GM13977 (cell line): ENCODE measurements around the gene MYOM1.

Experiments used
- DNase-seq: peaks from one replicate; pipeline ENCODE4 v3.0.0; 2012; ENCODE audit warnings: low spot score
- CTCF ChIP-seq: IDR thresholded peaks from 2 replicates; pipeline ENCODE4 v1.5.1; 2012; ENCODE audit warnings: mild to moderate bottlenecking, control low read depth; ENCODE audit not compliant: insufficient read depth; ENCODE audit errors: extremely low read depth, missing control alignments
- in situ Hi-C: fragments of 300-500 bp; cut with MboI; formaldehyde crosslinking; loops from one replicate; pipeline ENCODE4 v1.12.0; 2022; ENCODE audit warnings: low sequenced_read_pairs, low pct_unique_long_range_greater_than_20kb, mixed read lengths, inconsistent platforms; ENCODE audit not compliant: unreplicated experiment

The MYOM1 gene

GRCh38 chr18:3104190-3105054, 115.3 kb downstream of the MYOM1 start:
- TF ChIP-seq CTCF, result no peak
- no peak for DNase-seq
- in situ Hi-C loops, result no loop called here

GRCh38 chr18:3103576-3103975, 116.2 kb downstream of the MYOM1 start:
- in situ Hi-C loops, result no loop called here
- TF ChIP-seq CTCF, result no peak
- no peak for DNase-seq

GRCh38 chr18:3102983-3103382, 116.8 kb downstream of the MYOM1 start:
- in situ Hi-C loops, result no loop called here
- no peak for TF ChIP-seq CTCF

GRCh38 chr18:3100498-3101132, 119.2 kb downstream of the MYOM1 start:
- in situ Hi-C loops, result no loop called here
- no peak for DNase-seq
- TF ChIP-seq CTCF, result no peak

More at GRCh38 chr18:3102983-3103382, 116.8 kb downstream of the MYOM1 start:
- DNase-seq, result no peak

GRCh38 chr18:3099327-3099726, 120.4 kb downstream of the MYOM1 start:
- TF ChIP-seq CTCF, result no peak
- no peak for DNase-seq
- in situ Hi-C loops, result no loop called here

- DNase-seq, result no peak
- in situ Hi-C loops, result no loop called here
- no peak for TF ChIP-seq CTCF
Measured at GRCh38 chr18:3097082-3097481, 122.7 kb downstream of the MYOM1 start.
